Inferior parietal cortex (tissue), 1 donor: ENCODE measurements around the gene FNIP2.
"Not testable (repeated sequence)": the region's sequence is repeated elsewhere in the genome, so short reads cannot be mapped to it uniquely, and the experiment has no call there.

ENCODE experiments used
- DNase-seq: peaks from one replicate; pipeline ENCODE4 v3.0.0-alpha.2; 2016; ENCODE audit errors: extremely low spot score

The FNIP2 gene

GRCh38 chr4:158814636-158815330, 46.0 kb downstream of the FNIP2 start:
- DNase-seq, result no peak

GRCh38 chr4:158816955-158817354, 48.1 kb downstream of the FNIP2 start:
- DNase-seq, result no peak

GRCh38 chr4:158817562-158818296, 48.9 kb downstream of the FNIP2 start:
- DNase-seq, result no peak

- no peak for DNase-seq
Observed at GRCh38 chr4:158818560-158819140, 49.8 kb downstream of the FNIP2 start.

GRCh38 chr4:158819942-158820786, 51.3 kb downstream of the FNIP2 start:
- DNase-seq, result no peak

- DNase-seq, result no peak
Observed at GRCh38 chr4:158821228-158821971, 52.6 kb downstream of the FNIP2 start.

- DNase-seq, result no peak
Observed at GRCh38 chr4:158822348-158822747, 53.5 kb downstream of the FNIP2 start.

GRCh38 chr4:158823461-158823873, 54.6 kb downstream of the FNIP2 start:
- DNase-seq, result no peak

GRCh38 chr4:158824425-158825274, 55.8 kb downstream of the FNIP2 start:
- no peak for DNase-seq

GRCh38 chr4:158825433-158826036, 56.7 kb downstream of the FNIP2 start:
- no peak for DNase-seq

GRCh38 chr4:158826057-158826456, 57.2 kb downstream of the FNIP2 start:
- DNase-seq, result no peak

GRCh38 chr4:158826882-158827281, 58.1 kb downstream of the FNIP2 start:
- DNase-seq, result no peak

GRCh38 chr4:158827543-158827981, 58.7 kb downstream of the FNIP2 start:
- no peak for DNase-seq

- not testable (repeated sequence) for DNase-seq
Observed at GRCh38 chr4:158828151-158828550, 59.3 kb downstream of the FNIP2 start.

GRCh38 chr4:158829254-158829653, 60.4 kb downstream of the FNIP2 start:
- DNase-seq, result no peak

- no peak for DNase-seq
Observed at GRCh38 chr4:158833602-158834001, 64.8 kb downstream of the FNIP2 start.

- no peak for DNase-seq
Observed at GRCh38 chr4:158835226-158836001, 66.6 kb downstream of the FNIP2 start.

GRCh38 chr4:158836002-158836369, 67.2 kb downstream of the FNIP2 start:
- no peak for DNase-seq

- DNase-seq, result no peak
Observed at GRCh38 chr4:158836828-158837449, 68.1 kb downstream of the FNIP2 start.
